GM18526 (cell line): Measurements from ENCODE around the gene VAV1.

Experiments used
- POLR2A ChIP-seq: IDR thresholded peaks from 3 replicates; pipeline ENCODE4 v1.6.1; 2011; ENCODE audit not compliant: insufficient read length; ENCODE audit errors: extremely low read depth

VAV1 gene

GRCh38 chr19:6817179-6817578 lies 44.7 kb downstream of the VAV1 start:
- no peak for TF ChIP-seq POLR2A

- TF ChIP-seq POLR2A: no peak
Observed at GRCh38 chr19:6818246-6818645, 45.7 kb downstream of the VAV1 start.

- TF ChIP-seq POLR2A: no peak
Observed at GRCh38 chr19:6819323-6819722, 46.8 kb downstream of the VAV1 start.

GRCh38 chr19:6820237-6820636 lies 47.7 kb downstream of the VAV1 start:
- no peak for TF ChIP-seq POLR2A

GRCh38 chr19:6821639-6822310 lies 49.3 kb downstream of the VAV1 start:
- no peak for TF ChIP-seq POLR2A

- no peak for TF ChIP-seq POLR2A
Observed at GRCh38 chr19:6822311-6822670, 49.8 kb downstream of the VAV1 start.

- no peak for TF ChIP-seq POLR2A
Observed at GRCh38 chr19:6825076-6825774, 52.7 kb downstream of the VAV1 start.

GRCh38 chr19:6826281-6826920 lies 53.9 kb downstream of the VAV1 start:
- TF ChIP-seq POLR2A: no peak

- TF ChIP-seq POLR2A: no peak
Observed at GRCh38 chr19:6828306-6828697, 55.8 kb downstream of the VAV1 start.

GRCh38 chr19:6828698-6829633 lies 56.5 kb downstream of the VAV1 start:
- no peak for TF ChIP-seq POLR2A

GRCh38 chr19:6832412-6832811 lies 59.9 kb downstream of the VAV1 start:
- no peak for TF ChIP-seq POLR2A

GRCh38 chr19:6833166-6833790 lies 60.8 kb downstream of the VAV1 start:
- no peak for TF ChIP-seq POLR2A

- TF ChIP-seq POLR2A: no peak
Observed at GRCh38 chr19:6834433-6834832, 61.9 kb downstream of the VAV1 start.

GRCh38 chr19:6835501-6835900 lies 63.0 kb downstream of the VAV1 start:
- TF ChIP-seq POLR2A: no peak

GRCh38 chr19:6837525-6837924 lies 65.0 kb downstream of the VAV1 start:
- no peak for TF ChIP-seq POLR2A
